SU-DHL-6 (cell line): ENCODE measurements around the gene OR10A6.

Experiments used
- EZH2phosphoT487 ChIP-seq: fragments of 200-600 bp; sonication (generic), shearing (Covaris generic); conservative IDR thresholded peaks from 2 replicates; pipeline ENCODE4 v1.6.1; 2018; ENCODE audit warnings: mild to moderate bottlenecking, antibody characterized with exemption, low read length, moderate library complexity, mixed read lengths
- TF ChIP-seq, protein P1 (sequence below): fragments of 200-600 bp; sonication (generic); IDR thresholded peaks from one replicate; pipeline ENCODE4 v1.5.1; 2017; ENCODE audit warnings: antibody characterized with exemption, mild to moderate bottlenecking, low read length, moderate library complexity; ENCODE audit not compliant: insufficient read depth, poor library complexity, severe bottlenecking

DNA sequence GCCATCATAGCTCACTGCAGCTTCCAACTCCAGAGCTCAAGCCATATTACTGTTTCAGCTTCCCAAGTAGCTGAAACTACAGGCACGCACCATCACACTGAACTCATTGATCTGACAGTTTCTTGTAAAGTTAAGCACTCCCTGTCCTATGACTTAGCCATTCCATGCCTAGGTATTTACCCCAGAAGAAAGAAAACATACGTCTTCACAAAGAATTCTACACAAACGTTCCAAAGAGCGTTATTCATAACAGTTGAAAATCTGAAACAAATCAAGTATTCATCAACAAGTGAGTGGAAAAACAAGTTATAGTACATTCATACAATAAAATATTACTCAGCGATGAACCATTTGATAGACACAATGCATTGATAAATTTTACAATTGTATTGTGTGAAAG, 41.9 kb upstream of the OR10A6 start:
- TF ChIP-seq, protein P1, sequence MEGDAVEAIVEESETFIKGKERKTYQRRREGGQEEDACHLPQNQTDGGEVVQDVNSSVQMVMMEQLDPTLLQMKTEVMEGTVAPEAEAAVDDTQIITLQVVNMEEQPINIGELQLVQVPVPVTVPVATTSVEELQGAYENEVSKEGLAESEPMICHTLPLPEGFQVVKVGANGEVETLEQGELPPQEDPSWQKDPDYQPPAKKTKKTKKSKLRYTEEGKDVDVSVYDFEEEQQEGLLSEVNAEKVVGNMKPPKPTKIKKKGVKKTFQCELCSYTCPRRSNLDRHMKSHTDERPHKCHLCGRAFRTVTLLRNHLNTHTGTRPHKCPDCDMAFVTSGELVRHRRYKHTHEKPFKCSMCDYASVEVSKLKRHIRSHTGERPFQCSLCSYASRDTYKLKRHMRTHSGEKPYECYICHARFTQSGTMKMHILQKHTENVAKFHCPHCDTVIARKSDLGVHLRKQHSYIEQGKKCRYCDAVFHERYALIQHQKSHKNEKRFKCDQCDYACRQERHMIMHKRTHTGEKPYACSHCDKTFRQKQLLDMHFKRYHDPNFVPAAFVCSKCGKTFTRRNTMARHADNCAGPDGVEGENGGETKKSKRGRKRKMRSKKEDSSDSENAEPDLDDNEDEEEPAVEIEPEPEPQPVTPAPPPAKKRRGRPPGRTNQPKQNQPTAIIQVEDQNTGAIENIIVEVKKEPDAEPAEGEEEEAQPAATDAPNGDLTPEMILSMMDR: no peak
- no peak for TF ChIP-seq EZH2phosphoT487
